HG02763 (cell line): ENCODE results near the gene ABCG1.
"Not testable (repeated sequence)": the region's sequence is repeated elsewhere in the genome, so short reads cannot be mapped to it uniquely, and the experiment has no call there.

Experiments
- ATAC-seq: cut with Tn5 transposase; IDR thresholded peaks from one replicate; pipeline ENCODE4 v1.9.1; 2021; ENCODE audit warnings: mild to moderate bottlenecking, moderate library complexity; ENCODE audit not compliant: unreplicated experiment

The ABCG1 gene

DNA sequence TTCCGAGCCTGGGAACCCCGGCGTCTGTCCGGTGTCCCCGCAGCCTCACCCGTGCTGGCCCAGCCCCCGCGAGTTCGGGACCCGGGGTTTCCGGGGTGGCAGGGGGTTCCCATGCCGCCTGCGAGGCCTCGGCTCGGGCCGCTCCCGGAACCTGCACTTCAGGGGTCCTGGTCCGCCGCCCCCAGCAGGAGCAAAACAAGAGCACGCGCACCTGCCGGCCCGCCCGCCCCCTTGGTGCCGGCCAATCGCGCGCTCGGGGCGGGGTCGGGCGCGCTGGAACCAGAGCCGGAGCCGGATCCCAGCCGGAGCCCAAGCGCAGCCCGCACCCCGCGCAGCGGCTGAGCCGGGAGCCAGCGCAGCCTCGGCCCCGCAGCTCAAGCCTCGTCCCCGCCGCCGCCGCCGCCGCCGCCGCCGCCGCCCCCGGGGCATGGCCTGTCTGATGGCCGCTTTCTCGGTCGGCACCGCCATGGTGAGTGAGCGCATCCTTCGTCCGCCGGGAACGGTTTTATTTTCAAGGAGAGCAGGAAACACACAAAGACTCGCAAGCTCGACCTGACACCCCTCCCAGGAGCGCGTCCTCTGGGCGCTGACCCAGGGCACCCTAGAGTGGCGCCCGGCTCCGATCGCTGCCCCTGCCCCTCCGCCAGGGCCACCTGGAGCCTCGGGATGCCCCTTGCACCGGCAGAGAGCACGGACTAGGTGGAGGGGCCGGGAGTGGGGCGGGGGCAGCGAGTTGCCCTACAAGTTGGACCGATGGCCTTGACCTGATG lies at the start of gene ABCG1:
ABCG1 (plus strand) TSS at position 305 of the 770 bp plus-strand sequence; CDS start at position 428, 123 bp downstream.
- no peak for ATAC-seq

DNA sequence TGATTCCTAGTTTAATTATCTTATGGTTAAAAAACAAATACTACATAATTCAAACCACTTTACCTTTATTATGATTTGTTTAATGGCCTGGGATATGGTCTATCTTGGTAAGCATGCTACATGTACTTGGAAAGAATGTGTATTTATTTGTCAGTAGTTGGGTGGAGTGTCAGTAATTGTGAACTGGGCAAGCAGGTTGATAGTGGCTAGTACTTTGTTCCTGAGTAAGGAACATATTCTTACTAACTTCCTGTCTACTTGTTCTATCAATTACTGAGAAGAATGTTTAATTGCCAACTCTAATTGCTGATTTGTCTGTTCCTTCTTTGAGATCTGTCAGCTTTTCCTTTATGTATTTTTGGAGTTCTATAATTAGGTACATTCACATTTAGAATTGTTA lies 49.2 kb upstream of the ABCG1 start:
- ATAC-seq = no peak

DNA sequence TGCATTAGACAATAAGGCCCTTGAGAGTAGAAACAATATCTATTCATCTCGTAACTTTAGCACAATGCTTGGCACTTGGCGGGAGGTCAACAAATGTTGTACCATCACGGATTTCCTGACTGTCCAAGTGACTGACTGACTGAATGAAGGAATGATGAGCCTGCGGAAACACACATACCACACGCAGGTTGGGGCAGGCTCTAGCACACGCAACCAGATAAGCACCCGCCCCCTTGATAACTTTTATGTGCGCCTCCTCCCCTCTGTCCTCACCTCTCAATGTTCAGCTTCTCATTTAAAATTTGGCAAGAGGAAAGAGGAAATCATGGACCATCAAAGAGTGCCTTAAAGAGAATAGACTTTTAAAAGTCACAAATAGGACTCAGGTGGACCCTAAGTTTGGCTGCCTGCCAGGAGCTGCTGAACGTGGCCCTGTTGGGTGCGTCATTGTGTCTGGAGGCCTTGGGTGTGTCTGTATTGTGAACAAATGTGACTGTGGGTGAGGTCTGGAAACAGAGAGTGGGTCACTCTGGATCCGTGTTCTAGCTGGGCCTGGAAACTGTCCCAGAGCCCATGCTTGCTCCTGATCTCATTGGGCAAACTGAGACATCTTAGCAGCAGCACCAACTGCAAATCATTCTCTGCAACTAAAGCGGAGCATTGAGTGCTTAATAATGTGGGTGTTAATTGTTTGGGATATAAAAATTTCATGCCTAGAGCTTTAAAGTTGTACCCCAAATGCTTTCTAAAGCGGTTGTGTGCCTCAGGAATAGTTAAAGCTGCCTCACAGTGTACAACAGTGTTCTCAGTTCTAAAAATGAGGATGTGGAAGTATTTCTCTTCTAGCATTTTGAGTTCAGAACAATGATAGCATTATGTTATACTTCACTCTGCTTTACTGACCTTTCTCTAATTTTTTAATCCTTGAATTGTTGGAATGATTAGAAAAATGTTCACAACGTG lies 47.6 kb upstream of the ABCG1 start:
- no peak for ATAC-seq

- no peak for ATAC-seq
Observed at GRCh38 chr21:42172596-42173483, 46.1 kb upstream of the ABCG1 start.

DNA sequence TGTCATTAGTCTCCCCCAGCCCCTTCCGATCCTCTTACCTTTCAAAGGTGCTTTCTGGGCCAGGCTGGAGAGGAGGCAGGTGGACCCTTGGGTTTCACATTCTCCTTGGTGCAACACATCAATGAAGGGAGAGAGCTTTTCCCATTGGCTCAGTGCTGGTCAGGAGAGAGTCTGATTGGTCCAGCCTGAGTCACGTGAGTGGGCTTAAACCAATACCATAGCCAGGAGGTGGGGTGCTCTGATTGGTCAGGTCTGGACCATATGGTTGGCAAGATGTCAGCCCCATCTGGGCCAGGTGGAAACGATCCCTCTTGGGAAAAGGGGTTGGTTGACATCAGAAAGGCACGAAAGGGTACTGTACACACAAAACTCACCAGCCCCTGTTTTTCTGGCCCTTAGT lies 44.8 kb upstream of the ABCG1 start:
- no peak for ATAC-seq

DNA sequence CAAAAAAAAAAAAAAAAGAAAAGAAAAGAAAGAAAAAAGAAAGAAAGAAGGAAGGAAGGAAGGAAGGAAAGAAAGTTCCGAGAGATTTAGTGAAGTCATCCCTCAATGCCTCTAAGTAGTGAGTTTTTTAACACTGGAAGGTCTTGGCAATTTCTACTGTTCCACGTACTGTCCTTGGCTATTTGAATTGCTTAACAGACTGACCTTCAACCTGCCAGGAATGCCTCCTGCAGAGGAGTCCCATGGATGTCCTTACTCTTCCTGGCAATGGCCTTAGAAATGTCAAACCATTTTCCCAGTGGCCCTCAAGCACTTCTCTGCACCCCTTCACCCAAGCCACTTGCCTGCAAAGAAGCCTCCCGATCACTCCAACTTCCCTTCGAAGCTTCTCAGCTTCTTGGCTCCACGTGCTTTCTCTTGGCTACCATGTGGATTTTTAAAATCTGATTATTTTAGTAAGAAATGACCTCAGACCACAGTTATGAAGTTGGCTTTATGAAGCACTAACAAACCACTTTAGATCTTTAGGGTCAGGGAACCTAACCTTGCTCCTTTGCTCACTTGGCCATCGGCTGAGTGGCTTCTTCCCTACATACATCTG lies 43.7 kb upstream of the ABCG1 start:
- no peak for ATAC-seq

DNA sequence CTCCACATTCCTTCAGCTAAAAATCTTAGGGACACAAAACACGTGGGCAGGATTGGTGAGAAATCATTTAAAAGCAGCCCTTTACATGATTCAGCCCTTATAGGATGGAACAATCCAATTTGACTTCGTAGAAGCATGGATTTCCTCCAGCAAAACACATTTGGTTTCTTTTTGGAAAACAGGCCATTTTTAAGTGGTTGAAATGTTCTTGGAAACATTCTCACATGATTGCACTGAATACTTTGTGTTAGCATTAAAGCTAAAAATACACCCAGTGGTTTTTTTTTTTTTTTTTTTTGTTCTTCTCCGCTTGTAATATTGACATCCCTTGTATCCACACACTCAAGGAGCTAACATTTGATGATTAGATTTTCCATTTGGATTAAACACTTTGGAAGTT lies 42.1 kb upstream of the ABCG1 start:
- ATAC-seq = no peak

DNA sequence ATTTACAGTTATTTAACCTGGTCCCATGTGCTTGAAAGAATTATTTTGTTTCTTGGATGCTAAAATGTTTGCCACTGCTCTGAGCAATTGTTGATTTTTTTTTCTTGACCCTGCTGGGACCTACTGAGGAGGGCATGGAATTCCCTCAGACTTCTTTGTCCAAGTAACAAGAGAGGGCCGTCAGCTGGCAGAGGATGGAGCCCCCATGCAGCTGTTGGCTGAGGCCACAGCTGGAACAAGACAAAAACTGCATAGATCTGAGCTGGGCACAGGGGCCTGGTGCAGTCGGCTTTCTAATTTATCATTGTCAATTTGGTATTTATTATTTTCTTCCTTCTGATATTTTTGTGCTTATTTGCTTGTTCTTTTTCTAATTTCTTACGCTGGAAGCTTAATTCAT lies 39.6 kb upstream of the ABCG1 start:
- no peak for ATAC-seq

- ATAC-seq = not testable (repeated sequence)
Observed at GRCh38 chr21:42180001-42180400, 38.9 kb upstream of the ABCG1 start.

- ATAC-seq = no peak
Observed at GRCh38 chr21:42182713-42183371, 36.1 kb upstream of the ABCG1 start.

DNA sequence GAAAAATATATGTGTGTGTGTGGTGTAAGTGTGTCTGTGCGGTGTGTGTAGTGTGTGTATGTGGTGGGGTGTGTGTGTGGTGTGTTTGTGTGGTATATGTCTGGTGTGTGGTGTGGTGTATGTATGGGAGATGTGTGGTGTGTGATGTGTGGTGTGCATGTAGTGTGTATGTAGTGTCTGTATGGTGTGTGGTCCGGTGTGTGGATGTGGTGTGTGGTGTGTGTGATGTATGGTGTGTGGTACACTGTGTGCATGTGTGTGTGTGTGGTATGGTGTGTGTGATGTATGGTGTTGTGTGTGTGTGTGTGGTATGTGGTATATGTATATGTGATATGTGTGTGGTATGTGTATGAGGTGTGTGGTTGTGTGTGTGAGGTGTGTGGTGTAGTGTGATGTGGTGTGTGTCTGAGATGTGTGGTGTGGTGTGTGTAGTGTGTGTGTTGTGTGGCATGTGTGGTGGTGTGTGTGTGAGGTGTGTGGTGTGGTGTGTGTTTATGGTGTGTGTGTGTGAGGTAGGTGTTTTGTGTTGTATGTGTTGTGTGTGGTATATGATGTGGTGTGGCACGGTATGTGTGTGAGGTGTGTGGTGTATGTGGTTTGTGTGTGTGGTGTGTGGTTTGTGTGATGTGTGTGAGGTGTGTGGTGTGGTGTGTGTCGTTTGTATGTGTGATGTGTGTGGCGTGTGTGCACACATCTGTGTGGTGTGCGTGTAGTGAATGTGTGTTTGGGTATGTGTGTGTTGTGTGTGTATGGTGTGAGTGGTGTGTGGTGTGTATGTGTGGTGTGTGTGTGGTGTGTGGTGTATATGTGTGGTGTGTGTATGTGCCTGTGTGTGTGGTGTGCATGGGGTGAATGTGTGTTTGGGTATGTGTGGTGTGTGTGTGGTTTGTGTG lies 35.3 kb upstream of the ABCG1 start:
- no peak for ATAC-seq

DNA sequence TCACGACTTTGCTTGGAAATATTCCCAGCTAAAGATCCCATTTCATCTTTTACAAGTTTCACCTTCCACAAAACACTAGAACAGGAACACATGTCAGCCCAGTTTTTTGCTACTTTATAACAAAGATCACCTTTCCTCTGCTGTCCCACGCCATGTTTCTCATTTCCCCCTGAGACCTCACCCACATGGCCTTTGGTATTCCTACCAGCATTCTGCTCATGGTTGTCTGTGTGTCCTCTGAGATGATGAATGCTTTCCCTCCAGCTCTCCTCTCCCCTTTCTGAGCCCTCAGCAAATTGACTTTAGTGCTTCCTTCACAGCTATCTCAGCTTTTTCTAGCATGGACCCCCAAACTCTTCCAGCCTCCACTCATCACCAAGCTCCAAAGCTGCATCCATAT lies 32.3 kb upstream of the ABCG1 start:
- no peak for ATAC-seq

DNA sequence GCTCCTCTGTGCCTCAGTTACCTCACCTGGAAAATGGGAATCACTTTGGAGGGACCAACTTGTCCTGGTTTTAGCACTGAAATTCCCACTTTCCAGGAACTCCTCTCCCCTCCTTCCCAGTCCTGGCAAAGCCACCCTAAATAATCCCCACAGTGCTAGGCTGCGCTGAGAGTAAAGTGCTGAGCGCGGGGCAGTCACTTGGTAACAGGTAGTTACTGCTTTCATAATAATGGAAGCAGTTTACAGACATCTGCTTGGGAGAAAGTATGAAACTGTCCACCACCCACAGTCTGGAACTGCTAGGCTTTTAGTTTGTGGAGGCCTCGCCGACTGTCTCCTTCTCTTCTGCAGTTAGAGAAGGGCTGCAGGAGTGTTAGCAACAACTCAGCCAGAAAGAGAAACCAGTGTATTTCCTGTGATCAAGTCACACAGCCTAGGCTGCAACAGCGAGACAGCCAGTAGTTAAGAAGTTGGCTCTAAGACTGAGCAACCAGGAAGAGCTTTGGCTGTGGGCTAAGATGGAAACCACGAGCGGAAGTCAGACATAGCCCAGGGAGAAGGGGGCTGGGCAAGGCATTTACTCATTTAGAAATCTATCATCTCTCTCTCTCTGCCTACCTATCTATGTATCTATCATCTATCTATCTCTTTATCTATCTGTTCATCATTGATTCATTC lies 30.8 kb upstream of the ABCG1 start:
- peak; percentile 93 for ATAC-seq

GRCh38 chr21:42188663-42189062 lies 30.3 kb upstream of the ABCG1 start:
- ATAC-seq = no peak

DNA sequence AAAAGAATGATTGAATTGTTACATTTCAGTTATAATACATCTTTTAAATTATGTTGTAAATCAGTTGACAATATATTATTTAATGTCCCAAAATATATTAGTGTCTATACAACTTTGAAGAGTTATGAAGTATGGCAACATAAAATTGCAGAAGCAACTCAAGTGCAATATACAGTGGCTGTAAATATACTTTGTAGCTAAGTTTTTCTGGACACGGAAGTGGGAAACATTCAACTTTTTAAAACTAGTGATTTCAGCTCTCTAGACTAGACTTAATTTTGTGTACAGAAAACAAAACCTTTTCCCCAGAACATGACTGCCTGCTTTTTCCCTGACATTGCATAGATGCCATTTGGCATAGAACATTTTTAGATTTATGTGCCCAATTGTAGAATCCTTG lies 29.5 kb upstream of the ABCG1 start:
- no peak for ATAC-seq

GRCh38 chr21:42189860-42190485 lies 29.0 kb upstream of the ABCG1 start:
- ATAC-seq = no peak

GRCh38 chr21:42190486-42190863 lies 28.5 kb upstream of the ABCG1 start:
- ATAC-seq = no peak

- no peak for ATAC-seq
Observed at GRCh38 chr21:42191064-42191463, 27.9 kb upstream of the ABCG1 start.
